Activated CD4-positive, CD25-positive, alpha-beta regulatory T cell (primary cell): ENCODE results near the gene TMEM35A.
A peak's percentile ranks its signal among the peaks of the same experiment; 100 is the strongest.
"Not testable (repeated sequence)": the region's sequence is repeated elsewhere in the genome, so short reads cannot be mapped to it uniquely, and the experiment has no call there.

Experiments
- DNase-seq, 4 experiments: peaks; one replicate each; lab custom pipeline; 2025; lab: John Stamatoyannopoulos, UW

TMEM35A gene, protein sequence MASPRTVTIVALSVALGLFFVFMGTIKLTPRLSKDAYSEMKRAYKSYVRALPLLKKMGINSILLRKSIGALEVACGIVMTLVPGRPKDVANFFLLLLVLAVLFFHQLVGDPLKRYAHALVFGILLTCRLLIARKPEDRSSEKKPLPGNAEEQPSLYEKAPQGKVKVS

DNA sequence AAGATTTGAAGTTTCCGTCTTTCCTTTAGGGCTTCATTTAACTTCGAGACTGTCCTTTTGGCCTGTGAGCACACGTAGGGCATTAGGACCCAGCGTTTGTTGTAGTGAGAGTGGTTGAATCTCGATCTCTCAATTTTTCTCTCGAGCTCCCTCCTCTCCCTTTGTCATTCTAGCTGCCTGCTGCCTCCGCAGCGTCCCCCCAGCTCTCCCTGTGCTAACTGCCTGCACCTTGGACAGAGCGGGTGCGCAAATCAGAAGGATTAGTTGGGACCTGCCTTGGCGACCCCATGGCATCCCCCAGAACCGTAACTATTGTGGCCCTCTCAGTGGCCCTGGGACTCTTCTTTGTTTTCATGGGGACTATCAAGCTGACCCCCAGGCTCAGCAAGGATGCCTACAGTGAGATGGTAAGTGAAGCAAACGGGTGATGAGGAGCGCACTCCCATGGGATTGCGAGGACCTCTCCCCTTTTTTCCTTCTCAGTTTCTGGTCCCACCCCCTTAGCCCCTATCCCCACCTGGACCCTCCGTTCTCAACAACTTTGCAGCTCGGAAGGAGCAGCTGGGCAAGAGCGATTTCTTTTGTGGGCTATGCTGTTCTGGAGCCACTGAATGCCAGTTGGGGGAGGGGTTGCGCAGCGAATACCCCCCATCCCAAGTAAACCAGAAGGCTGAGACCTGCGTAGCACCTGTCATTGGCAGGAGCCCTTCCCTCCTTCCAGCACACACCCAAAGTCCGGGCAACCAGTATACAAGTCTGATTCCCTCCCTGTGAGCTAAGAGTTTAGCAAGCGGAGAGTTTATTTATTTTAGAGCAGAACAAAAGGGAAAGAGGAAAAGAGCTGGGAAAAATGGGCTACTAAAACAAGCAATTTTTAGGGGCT, at the start of gene TMEM35A:
TMEM35A (plus strand) TSS at position 164 of the 883 bp plus-strand sequence; CDS start at position 288, 124 bp downstream.
- no peak for DNase-seq

DNA sequence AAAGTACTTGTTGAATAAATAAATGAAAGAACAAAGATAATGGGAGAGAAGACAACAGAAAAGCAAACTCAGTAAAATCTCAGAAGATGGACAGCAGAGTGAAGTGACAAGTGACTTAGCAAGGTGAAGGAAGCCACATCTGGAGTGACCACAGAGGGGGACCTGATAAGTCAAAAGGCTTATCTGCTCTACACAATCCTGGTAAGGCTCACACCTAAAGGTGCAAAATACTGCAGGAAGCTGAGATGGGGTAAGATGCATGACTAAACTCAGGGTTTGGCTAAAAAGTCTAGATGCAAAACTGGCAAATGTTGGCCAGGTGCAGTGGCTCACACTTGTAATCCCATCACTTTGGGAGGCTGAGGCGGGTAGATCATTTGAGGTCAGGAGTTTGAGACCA, 49.0 kb upstream of the TMEM35A start:
- no peak for DNase-seq

DNA sequence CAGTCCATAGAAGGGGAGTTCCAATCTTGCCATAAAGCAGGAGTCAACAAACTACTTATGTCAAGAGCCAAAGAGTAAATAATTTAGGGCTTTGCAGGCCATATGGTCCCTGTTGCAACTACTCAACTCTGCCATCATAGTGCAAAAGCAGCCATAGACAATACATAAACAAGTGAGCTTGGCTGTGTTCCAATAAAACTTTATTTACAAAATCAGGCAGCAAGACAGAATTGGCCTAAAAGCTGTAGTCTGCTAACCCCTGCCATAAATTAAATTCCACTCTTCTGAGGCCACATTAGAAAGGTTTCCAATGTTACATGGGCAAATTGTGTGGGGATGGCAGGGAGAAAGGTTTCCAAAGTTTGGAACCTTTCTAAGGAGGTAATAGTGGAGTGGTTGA, 41.4 kb upstream of the TMEM35A start:
- DNase-seq, result no peak

DNA sequence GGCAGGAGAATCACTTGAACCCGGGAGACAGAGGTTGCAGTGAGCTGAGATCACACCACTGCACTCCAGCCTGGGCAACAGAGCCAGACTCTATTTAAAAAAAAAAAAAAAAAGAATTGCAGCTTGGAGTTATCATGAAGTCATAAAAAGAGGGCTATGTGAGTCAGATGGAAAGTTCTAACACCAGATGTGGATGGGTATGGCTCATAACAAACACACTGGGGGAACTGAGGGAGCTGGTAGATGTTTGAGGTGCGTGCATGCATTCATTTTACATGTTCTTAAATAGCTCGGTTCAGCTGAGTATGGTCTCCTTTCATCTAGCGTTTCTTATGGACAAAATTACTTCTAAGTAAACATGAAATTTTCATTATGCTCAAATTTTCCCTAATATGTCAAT, 38.5 kb upstream of the TMEM35A start:
- DNase-seq, result no peak

DNA sequence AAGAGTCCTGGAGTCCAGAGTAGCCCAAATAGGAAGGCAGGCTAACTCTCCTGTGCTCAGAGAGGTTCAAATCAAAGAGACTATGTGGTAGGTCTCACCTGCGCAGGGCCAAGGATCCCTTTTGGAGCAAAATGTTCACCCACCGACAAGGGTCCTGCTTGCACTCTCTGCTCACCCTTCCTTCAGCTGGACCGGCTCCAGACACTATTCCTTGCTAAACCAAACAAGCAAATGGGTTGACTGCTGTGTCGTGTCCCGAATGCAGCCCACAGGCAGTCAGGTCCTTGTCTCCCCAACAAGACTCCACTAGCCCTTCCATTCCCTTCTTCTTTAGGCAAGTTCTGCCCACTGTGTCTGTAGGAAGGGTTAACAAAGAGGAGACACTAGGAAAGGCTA, 27.5 kb upstream of the TMEM35A start:
- DNase-seq, result no peak

DNA sequence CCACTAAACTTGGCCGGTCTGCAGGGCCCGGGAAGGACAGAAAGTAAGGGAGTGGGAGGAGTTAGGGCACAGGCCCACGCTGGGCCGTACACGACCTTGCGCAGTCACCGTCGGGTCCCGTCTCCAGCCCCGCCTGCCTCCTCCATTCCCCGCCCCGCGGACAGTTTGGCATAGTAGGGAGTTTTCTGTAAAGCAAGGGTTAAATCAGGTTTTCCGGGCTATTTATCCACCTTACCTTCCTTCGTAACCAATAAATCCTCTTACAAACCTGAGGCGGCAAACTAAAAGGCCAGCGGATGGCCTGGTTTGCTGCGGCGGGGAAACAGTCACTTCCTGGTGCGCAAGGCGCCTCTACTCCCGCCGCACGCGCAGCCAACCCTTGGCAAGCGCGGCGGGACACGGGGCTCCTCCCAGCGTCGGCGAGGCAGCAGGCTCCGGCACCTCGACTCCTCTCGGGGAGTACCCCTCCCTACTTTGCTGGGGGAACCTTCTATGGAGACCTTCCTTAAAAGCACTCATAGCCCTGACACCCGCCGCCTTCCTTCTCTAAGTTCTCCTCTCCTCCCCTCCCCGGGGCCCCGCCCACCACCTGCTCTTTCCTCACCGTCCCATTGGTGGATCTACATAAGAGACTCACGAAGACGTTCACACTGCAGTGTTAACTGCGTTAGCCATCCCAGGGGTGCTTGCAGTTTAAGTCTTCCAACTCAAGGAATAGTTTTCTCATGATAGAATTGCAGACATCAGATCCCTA, 27.0 kb upstream of the TMEM35A start, which contains the start of gene TRMT2B:
TRMT2B (minus strand) TSS at position 563 of the 754 bp plus-strand sequence. CDS start 9,822 bp downstream, outside the sequence.
- peak; percentile 42 to 68 (median 62) for DNase-seq

DNA sequence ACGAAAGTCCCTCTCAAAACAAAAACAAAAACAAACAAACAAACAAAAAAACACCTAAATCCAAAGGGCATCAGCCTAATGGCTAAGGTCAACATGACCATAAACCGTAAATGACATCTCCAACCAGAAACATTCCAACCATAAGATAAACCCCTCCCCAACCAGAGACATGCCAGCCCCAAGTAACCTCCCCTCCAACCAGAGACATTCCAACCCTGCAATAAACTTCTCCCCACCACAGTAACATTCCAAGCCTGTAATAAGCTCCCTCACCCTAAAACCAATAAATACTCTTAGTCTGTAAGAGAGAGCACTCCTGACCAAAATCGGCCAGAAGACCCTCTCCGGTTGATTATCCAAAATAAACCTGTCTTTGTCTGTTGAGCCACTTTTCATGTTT, 22.1 kb upstream of the TMEM35A start:
- DNase-seq, result not testable (repeated sequence)

DNA sequence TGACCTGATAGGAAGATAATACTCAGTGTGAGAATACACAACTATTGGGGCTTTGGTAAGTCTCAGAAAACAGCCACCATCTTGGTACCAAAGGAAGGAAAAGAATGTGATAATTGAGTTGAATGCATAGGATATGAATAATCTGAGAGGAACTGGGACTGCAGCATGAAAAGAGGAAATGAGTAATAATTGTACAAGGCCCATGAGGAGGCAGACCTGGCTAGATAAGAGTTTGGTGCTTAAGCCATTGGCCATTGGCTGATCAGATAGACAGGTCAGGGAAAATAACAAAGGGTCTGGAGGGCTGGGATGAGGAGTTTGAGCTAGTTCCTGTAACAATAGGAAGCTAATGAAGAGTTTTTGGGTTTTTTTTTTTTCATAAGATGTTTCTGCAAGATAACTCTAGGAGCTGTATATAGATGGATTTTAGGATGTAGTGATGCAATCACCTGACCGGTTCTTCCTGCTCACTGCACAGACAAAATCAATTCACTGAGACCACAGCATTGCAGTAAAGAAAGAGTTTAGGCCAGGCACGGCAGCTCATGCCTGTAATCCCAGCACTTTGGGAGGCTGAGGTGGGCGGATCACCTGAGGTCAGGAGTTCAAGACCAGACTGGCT, 21.5 kb upstream of the TMEM35A start:
- DNase-seq, result no peak

DNA sequence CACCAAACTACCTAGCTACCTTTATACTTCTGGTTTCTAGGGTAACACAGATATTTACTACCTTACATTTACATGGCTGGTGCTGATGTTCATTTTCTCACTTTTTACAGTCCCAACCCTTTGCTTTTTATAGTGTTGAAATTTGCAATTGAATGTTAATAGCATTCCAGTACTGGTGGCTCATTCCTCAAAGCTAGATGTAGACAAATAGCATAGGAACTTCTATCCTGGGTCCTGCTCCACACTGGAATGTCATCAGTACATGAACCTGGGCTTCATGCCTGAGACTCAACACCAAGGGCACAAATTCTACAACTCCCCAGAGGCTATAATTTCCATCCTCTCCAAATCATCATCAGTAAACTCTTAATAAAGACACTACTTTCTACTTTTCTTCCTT, 16.5 kb upstream of the TMEM35A start:
- no peak for DNase-seq

DNA sequence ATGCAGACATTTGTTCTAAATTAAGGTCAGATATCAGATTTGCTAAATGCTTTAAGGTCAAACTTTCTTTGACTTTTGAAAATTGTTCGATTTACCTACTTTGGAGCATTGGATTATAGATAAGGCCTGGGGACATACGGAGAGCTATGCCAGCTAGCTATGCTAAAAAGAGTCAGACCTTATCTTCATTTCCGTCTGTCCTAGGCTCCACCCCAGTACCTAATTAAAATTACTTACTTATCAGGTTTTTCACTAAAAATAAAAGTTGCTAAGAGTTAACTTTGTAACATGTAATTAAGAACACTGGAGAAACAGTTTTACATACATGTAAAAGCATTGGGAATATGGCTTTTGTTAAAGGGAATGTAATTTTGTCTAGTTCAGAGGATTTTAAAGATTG, 7.1 kb upstream of the TMEM35A start:
- DNase-seq, result no peak

DNA sequence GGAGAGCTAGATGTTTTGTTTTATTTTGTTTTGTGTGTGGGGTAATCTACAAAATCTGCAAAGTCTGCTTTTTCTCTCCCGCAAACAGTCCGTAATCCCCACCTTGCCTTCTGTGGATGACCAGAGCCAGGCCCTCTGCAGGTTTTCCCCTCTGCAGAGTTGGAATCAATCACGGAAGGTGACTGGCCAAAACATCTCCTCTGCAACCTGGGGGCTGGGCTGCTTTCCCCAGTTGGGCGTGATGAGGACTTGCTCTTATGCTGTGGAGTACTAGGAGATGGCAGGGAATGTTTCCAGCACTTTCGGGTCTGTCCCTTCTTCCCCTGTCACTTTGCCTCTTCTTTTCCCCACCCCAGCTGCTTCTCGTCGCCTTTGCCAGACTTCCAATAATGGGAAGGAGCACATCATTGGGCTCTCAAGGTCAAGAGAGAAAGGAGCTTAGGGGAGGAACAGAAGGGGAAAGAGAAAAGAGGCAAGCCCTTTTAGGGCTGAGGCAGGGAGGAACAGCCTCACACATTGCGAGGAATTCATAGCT, 1.1 kb downstream of the TMEM35A start:
- DNase-seq, result no peak

DNA sequence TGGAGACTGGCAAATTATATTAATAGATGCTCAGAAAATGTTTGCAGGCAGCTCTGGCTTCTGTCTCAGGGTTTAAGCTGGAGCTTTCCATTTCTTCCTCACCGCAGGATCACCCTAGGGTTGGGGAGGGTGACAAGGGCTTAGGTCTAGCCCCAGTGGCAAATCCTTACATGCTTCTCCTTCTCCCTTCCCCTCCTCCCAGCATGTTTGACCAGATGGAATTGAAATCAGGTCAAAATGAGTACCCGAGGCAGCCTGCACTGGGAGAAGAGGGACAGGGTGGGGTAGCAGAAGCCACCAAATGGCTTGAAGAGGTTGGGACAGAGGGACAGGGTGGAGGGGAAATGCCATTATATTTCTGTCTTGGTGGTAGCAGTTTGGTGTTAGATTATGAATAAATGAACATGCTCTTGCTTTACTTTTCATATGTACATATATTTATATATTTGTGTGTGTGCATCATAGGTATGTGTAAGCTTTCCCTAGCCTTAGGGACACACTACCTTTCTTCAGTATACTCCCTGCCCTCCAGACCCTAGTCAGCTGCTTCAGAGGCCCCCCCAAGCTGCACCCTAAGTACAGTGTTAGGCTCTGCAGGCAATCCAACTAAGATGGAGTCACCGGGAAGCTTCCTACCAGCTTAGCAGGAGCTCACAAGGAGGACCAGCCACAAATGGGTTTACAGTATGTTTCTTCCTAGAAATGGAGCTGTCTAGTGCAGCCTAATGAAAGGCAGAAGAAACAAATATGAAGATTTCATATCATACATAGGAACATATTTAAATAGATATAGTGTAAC, 1.8 kb downstream of the TMEM35A start:
- DNase-seq, result no peak

DNA sequence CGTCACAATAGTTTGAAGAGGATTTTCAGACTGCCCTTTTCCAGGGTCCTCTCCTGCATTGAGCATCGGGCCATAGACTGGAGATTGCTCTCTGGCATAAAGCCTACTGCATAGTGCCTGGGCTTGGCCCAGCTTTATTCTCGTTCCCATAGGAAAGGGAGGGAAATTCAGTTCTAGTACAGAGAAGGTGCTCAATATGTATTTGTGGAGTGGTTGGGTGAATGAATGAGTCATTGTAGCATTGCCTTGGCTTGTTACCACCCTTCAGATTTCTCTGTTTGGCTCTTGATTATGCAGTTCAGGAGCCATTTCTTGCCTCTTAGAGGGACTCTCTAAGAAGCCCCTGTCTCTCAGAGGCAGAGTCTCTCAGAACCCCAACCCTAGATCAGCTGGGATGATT, 2.6 kb downstream of the TMEM35A start:
- no peak for DNase-seq

DNA sequence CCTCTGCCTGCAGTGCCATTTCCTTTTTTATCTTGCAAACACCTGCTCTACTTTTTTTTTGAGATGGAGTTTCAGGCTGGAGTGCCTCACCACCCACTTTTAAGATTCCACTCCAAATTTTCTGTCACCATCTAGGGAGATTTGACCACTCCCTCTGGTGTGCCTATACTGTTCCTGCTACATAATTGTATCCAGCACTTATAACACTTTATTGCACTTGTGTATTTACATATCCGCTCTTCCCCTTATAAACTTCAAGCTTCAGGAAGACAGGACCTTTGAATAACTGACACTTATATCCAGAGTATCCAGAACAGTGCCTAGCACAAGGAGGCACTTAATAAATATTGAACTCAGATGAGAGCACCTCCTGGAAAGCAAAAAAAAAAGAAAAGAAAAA, 13.1 kb downstream of the TMEM35A start:
- no peak for DNase-seq

DNA sequence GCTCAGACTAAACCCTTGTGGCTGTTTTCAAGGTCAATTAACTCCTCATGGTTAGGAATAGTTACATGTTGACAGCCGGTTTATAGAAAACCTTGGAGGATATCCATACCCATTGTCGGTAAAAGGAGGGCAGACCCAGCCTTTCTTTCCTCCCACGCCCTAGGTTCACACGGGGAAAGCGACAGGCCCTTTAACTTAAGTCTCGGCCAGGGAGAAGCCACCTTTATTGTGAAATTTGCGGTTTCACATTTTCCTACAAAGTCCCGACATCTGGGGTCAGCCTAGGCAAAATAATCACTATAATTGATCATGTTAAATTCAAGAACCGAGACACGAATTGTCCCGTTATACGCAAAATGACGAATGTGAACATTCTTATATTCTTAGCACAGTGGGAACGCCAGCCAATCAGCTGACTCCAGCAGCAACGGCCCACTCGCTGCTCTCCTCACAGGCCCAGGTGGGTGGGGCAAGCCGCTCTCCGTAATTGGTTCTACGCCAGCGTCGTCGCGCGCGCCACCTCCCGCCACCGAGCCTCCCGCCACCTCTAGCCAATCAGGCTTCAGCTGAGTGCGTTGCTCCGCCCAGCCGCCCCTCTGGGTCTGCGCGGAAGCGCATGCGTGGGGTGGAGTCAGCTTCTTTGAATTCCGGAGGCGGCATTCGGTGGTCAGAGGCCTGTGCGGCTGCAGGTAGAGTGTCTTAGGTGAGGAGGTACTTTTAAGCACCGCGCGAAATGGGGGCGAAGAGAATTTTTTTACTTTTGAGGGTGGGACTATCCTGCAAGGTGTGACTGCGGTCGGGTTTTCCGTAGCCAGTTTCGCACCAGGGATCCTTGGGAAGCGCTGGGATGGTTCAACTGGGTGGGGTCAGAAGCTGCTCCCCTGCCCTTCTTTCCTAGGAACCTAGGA, 19.1 kb downstream of the TMEM35A start, which contains the start of gene CENPI:
CENPI (plus strand) TSS at position 659 of the 908 bp plus-strand sequence. CDS start 2,867 bp downstream, outside the sequence.
- DNase-seq, result peak; percentile 74 to 84 (median 80)

DNA sequence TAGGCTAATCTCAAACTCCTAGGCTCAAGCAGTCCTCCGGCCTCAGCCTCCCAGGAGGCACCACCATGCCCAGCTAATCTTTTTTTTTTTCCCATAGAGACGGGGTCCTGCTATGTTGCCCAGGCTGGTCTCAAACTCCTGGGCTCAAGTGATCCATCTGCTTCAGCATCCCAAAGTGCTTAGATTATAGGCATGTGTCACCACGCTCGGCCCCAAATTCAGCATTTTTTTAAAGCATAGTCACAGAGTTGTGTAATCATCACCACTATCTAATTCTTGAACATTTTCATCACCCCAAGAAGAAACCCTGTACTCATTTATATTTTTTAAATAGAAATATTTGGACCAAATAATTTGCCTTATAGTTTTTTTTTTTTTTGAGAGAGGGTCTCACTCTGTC, 29.6 kb downstream of the TMEM35A start:
- no peak for DNase-seq

DNA sequence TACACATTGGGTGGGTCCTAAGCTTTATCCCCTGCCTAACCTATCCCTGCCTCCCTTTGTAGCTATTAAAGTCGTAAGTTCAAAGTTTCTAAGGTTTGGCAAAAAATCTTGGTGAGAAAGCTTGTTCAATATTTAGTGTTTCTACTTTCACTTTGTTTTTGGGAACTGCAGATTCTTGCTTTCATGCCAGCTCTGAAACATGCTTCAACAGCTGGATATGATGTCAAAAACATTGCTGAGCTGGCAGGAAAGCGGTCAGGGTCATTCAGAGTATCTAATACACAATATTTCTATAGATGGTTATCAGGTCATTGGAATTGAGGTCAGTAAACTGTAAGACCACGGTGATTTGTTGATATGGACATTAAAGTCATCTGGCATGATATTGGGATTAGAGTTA, 39.0 kb downstream of the TMEM35A start:
- no peak for DNase-seq

DNA sequence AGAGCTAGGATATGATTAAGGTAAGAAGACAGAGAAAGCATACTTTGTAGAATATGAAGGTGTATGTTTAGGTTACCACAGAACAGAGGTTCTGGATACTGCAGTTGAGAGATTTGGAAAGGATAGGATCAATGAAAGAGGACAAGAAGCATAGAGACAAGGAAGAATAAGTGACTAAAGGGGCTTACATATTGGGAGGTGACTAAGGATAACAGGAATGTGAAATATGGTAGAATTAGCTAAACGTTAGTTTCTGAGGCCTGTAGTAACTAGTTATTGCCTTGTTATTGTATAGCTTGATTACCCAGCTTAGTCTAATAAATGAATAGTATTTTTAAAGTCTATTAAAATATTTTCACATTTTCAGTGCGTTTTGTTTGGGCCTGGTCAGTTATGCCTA, 57.6 kb downstream of the TMEM35A start:
- no peak for DNase-seq
